CD4-positive, alpha-beta T cell treated with Interleukin-15 for 1 hour (primary cell): ENCODE measurements around the gene KRTAP10-7.
"Not testable (repeated sequence)": the region's sequence is repeated elsewhere in the genome, so short reads cannot be mapped to it uniquely, and the experiment has no call there.

Experiments used
- DNase-seq: peaks from one replicate; pipeline ENCODE4 v3.0.0-alpha.2; 2020

Gene KRTAP10-7

DNA sequence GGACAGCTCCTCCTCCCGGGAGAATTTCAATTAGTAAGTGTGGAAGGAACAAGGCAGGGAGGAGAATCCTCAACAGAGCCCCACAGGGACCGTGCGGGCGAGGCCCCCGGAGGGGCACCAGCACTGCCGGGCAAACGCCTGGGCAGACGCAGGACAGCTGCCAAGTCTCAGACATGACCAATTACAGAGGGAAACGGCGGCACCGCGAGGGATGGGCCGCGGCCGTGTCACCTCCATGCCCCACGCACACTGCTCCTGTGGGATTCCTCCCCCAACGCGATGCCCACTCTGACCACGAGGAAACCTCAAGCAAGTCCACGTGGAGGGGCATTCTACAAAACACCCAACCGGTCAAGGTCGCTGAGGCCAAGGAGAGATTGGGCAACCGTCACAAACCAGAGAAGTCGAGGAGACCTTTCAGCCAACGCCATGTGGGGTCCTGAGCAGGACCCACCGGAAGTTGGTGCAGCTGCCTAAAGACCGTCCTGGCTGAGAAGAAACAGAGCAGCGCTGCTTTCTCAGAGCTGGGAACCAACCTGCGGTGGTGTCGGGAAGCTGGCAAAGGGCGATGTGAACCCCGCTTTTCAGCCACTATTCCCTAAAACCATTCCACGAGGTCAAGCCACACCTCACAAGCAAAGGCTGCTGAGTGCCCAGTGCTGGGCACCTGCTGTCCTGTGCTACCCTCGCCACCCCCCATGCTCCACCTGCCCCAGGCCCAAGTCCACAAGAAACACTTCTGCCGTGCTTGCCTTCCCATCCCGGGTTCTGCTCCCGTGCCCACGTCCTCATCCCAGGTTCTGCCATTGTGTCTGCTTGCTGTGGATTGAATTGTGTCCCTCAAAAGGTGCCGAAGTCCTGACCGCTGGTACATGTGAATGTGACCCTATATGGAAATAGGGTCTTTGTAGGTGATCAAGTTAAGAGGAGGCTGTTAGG lies 28.3 kb upstream of the KRTAP10-7 start:
- DNase-seq, result no peak

DNA sequence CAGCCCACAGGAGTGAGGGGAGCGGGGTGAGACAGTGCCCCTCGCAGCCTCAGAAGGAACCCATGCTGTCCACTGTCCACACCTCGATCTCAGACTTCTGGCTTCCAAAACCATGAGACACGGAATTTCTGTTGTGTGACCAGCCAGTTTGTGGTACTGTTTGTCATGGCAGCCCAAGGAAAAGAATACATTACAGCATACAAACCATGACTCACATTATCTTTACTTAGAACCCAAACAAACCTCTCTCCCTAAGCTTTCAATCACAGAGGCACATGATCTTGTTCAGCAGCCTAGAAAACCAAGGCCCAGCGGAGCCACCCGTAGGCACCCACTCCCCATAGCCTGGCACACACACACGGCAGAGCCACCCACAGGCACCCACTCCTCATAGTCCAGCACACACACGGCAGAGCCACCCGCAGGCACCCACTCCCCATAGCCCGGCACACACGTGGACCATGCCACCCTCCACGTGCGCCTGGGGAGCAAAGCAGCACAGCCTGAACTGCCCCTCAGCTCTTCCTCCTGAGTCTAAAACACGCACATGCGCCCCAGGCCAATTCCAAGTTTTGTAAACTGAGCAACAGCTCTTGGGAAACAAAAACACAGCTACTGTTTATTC lies 27.3 kb upstream of the KRTAP10-7 start:
- no peak for DNase-seq

DNA sequence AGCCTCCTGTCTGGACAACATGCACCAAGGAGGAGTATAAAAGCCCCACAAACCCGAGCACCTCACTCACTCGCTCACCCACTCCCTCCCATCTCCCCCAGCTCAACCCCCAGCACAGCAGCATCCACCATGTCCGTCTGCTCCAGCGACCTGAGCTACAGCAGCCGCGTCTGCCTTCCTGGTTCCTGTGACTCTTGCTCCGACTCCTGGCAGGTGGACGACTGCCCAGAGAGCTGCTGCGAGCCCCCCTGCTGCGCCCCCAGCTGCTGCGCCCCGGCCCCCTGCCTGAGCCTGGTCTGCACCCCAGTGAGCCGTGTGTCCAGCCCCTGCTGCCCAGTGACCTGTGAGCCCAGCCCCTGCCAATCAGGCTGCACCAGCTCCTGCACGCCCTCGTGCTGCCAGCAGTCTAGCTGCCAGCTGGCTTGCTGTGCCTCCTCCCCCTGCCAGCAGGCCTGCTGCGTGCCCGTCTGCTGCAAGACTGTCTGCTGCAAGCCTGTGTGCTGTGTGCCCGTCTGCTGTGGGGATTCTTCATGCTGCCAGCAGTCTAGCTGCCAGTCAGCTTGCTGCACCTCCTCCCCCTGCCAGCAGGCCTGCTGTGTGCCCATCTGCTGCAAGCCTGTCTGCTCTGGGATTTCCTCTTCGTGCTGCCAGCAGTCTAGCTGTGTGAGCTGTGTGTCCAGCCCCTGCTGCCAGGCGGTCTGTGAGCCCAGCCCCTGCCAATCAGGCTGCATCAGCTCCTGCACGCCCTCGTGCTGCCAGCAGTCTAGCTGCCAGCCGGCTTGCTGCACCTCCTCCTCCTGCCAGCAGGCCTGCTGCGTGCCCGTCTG lies 26.6 kb upstream of the KRTAP10-7 start, which contains the start of gene KRTAP10-4:
Gene KRTAP10-4 (plus strand): TSS at position 100 of the 827 bp plus-strand sequence. CDS start 30 bp downstream, at position 130.
- DNase-seq, result not testable (repeated sequence)

DNA sequence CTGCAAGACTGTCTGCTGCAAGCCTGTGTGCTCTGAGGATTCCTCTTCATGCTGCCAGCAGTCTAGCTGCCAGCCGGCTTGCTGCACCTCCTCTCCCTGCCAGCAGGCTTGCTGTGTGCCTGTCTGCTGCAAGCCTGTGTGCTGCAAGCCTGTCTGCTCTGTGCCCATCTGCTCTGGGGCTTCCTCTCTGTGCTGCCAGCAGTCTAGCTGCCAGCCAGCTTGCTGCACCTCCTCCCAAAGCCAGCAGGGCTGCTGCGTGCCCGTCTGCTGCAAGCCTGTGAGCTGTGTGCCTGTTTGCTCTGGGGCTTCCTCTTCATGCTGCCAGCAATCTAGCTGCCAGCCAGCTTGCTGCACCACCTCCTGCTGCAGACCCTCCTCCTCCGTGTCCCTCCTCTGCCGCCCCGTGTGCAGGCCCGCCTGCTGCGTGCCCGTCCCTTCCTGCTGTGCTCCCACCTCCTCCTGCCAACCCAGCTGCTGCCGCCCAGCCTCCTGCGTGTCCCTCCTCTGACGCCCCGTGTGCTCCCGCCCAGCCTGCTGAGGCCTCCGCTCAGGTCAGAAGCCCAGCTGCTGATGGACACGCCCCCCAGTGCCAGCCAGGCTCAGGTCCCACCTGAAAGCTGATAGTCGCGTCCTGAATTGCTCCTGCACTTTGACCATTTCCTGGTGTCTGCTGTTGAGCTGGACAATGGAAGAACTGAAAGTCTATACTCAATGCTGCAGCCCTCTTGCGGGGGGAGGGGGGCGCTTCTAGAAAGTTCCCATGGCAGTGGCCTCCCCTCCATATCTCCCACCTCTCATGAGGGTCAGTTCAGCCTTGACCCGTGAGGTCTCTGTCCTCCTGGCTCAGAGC lies 25.7 kb upstream of the KRTAP10-7 start:
- no peak for DNase-seq

DNA sequence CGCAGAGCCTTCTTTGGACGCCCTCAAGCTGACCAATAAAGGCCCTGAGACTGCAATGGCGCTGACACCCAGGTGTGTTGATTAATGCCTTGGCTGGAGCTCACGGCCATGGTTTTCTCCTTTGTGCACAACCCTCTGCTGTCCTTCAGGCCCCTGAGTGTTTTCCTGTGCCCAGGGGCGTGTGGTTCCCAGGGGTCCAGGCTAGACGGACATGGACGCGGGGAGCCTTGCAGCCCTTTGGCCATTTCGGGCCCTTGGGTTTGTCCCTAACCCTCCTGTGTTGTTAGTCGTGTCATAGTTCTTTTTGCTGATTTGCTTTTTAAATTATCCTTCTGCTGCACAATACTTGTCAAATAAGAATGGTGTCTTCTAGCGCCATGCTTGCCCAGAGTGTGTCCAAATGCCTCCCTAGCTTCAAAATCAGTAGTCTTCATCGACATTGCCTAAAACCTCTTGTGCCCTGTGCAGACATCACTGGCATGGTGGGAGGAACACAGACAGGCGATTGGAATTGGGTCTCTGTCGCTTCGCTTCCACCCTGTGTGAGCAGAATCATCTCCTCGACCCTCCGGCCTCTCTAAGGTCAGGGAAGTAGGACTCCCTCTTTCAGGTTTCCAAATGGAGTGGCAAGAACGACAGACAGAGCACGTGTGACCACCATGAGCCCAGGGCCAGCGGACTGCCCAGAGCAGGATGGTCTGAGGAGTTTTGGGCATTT lies 24.9 kb upstream of the KRTAP10-7 start:
- DNase-seq, result no peak

DNA sequence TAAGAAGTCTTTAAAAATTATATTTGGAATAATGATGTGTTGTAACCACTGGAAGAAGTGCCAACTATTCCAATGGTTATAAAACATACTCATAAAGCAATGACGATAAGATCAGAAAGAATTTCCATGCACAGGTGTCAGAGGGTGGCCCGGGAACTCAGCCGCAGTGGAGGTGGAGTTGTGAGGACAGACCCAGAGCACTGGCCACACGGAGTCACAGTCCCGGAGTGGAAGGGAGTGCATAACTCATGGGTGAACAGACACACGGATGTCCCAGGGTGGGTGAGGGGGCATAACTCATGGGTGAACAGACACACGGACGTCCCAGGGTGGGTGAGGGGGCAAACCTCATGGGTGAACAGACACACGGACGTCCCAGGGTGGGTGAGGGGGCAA lies 24.4 kb upstream of the KRTAP10-7 start:
- no peak for DNase-seq

DNA sequence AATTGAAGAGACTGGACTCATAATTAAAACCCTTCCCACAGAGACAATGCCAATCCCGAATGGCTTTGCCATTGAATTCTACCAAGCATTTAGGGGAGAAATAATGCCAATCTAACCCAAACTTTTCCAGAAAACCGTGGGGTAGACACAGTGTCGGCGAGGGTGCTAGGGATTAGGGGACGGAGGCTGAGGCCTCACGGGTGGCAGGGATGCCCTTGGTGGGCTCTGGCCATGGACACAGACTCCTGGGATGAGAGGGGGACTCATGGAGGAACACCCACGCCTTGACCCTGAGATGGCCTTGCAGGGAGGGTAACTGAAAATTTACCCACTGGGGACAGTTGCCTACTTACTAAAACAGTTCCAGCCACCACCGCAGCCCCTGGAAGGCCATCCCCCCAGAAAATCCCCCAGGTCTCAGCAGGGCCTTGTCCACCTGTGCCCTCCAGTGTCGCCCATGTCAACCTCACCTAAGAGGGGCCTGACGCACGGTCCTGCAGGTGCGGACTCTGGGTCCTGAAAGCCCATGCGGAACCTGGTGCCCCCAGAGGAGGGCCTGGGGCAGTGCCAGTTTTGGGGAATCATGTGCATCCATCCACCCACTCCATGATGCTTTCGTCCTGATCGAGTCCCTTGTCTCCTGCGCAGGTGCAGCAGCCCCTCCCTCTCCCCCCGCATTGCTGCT lies 21.9 kb upstream of the KRTAP10-7 start:
- DNase-seq, result no peak

DNA sequence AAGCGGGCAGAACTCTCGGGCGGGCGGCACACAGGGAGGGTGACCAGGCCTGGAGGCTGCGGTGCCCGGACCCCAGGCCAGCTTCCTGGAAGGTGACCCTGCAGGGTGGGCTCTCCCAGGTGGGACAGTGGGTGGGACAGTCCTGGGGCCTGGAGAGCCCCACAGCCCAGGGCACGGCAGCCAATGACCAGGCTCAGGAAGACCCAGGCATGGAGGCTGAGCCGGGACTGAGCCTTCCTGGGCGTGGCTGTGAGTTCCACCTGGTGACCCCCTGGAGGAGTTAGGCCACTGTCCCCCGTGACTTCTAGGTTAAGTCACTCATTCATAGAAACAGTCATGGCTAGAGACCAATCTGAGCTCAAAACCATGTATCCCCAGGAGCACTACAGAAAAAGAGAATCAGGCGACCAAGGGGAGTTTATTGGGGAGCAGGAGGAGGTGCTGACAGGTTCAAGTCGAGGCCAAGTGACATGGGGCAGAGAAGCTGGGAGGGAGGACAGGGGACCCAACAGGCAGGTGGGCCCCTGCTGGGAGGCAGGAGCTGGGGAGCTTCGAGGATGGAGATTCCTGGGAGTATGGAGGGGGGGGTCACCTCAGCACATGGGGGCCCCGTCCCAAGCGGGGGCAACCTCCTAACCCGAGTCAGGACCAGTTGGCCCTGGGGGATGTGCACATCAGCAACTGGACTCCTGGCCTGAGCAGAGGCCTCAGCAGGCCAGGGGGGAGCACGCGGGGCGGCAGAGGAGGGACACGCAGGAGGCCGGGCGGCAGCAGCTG lies 21.2 kb upstream of the KRTAP10-7 start:
- DNase-seq, result no peak

DNA sequence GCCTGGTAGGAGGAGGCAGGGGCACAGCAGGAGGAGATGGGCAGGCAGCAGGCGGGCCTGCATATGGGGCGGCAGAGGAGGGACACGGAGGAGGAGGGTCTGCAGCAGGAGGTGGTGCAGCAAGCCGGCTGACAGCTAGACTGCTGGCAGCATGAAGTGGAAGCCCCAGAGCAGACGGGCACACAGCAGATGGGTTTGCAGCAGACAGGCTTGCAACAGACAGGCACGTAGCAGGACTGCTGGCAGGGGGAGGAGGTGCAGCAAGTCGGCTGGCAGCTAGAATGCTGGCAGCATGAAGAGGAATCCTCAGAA lies 20.6 kb upstream of the KRTAP10-7 start:
- DNase-seq, result no peak

DNA sequence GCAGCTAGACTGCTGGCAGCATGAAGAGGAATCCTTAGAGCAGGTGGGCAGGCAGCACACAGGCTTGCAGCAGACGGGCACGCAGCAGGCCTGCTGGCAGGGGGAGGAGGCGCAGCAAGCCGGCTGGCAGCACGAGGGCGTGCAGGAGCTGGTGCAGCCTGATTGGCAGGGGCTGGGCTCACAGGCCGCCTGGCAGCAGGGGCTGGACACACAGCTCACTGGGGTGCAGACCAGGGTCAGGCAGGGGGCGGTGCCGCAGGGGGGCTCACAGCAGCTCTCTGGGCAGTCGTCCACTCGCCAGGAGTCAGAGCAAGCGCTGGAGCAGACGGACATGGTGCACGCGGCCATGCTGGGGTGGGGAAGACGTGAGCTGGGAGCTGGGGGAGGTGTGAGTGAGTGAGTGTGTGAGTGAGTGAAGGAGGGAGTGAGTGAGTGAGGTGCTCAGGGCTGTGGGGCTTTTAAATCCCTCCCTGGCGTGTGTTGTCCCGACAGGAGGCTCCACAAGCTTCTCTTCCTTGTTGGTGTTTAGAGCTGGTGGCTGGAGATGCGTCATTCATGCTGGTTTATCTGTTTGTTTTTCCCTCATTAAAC lies 20.1 kb upstream of the KRTAP10-7 start, which contains the start of gene KRTAP10-5:
Gene KRTAP10-5 (minus strand): TSS at position 374 of the 591 bp plus-strand sequence. CDS start 26 bp downstream, at position 348.
- DNase-seq, result not testable (repeated sequence)

DNA sequence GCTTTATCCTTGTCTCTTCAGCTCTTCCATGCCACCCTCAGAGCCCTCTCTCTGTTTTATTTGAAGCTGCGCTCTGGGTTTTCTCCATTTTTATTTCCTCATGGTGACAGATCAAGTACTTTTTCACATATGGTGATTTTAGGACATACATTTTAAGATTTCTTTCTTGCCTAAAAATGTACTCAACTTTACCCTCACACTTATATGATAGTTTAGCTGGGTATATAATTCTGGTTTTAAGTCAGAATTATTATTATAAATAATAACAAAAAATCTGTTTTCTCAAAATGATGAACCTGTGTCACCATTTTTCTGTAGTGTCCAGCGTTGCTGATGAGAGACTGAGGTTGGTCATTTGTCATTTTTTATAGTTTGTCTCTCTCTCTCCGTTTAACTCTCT lies 19.2 kb upstream of the KRTAP10-7 start:
- DNase-seq, result no peak

DNA sequence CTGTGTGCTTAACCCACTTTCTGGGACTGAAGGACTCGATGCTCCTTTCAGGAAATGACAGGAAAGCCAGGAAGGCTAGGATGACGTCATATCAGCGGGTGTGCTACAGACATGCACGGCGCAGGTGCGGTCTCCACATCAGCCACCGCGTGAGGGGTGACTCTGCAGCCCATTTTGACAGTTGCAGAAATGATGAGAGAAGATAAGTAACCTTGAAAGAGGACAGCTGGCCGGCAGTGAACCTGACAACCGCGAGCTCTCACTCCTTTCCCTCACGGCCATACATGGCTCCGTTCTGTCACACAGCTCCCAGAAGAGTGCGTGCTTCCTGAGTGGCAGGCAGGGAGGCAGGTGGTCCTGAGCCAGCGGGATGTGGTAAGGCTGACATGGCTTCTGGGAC lies 18.3 kb upstream of the KRTAP10-7 start:
- no peak for DNase-seq

DNA sequence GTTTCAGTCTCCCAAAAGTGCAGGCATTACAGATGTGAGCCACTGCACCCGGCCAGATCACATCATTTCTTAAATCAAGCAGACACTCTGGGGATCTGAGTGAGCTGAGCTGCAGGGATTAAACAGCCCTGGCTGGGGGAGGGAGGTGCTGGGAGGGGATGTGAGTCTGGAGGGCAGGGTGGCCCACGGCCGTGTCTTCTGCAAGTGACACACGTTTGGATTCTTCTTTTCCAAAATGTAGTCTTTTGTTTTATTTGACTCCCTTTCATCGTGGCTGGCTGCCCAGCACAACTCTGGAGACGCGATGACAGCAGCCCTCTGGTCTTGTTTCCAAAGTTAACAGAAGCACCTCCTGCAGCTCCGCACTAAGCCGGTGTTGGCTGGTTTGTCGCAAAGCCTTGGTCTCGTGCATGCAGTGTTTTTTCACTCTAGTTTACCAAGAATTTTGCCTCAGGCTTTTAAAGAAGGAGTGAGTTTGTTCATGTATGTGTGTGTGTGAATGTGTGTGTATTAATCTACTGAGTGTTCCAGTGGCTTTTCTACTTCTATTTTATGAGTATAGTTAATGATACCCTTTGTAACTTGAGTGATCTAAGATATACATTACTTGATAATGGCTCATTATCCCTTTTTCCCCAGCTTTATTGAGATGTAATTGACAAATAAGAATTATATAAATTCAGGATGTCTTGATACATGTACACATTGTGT lies 17.2 kb upstream of the KRTAP10-7 start:
- no peak for DNase-seq

DNA sequence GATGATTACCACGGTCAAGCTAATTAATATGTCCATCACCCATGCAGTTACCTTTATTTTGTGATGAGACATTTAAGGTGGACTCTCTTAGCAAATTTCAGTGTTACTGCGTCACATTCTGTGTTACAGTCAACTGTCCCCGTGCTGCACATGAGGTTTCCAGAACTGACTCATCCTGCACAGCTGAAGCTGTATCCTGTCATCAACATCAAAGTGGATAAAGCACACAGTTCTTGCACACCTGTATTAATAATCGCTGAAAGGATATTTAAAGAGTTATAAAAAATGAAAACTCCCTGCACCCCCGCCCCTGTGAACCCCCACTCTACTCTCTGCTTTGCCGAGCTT lies 16.6 kb upstream of the KRTAP10-7 start:
- DNase-seq, result no peak

DNA sequence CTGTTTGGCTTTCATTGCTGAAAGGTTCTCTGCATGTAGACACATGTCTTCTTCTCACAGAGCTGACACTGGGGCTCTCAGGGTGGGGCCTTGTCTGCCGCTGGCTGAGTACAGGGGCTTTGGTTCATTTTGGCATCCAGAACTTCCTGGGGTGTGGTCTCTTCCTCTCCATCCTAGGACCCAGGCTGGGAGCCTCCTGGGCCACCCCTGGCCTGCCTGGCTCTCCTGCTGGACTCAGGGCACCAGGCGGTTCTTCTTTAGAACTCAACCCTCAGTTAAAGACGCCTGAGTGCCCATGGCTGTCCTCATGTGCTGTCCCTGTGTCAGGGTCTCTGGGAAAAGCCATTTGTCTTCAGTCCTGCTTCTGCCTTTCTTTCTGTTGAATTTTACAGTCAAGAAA lies 14.5 kb upstream of the KRTAP10-7 start:
- no peak for DNase-seq

DNA sequence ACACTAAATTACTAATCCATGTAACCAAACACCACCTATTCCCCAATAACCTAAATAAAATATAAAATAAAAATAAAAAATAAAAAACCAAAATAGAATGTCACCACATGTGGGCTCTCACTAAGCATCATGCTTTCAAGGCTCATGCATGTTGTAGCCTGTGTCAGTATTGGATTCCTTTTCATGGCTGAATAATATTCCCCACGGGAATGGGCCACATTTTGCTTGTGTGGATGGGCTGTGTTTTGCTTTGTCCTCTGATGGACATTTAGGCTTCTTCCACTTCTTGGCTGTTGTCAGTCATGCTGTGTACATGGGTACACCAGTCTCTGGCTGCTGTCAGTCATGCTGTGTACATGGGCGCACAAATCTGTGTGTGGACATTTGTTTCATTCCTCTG lies 11.3 kb upstream of the KRTAP10-7 start:
- no peak for DNase-seq

DNA sequence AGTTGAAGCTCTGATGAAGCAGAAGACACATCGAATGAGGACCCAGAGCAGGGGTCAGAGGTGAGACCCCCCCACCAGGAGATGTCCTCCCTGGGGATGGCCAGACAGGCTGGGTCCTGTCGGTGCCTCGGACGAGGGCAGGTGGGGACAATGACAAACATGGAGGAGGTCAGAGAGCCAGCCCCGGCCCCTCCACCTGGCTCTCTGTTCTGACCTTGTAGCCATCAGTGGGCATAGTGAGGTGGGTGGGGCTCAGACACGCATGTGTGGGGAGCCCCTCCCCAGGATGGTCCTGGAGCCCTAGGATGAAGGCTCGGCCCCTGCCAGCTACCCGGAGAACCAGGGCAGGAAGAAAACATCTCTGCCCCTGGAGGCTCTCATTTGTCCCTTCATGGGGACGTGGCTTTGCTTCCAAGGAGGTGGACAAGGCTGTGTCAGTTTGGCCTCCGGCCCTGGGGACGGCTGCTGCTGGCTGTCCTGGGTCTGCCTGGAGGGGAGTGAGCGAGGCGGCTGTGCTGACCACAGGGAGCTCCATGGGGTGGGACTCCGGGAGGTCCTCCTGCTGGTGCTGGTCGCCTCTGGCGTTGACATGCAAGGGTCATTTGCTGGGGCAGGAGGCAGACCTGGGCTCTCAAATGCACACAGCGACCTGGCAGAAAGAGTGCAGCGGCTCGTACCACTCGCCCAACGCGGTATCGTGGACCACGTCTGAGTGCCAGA lies 10.7 kb upstream of the KRTAP10-7 start:
- no peak for DNase-seq

DNA sequence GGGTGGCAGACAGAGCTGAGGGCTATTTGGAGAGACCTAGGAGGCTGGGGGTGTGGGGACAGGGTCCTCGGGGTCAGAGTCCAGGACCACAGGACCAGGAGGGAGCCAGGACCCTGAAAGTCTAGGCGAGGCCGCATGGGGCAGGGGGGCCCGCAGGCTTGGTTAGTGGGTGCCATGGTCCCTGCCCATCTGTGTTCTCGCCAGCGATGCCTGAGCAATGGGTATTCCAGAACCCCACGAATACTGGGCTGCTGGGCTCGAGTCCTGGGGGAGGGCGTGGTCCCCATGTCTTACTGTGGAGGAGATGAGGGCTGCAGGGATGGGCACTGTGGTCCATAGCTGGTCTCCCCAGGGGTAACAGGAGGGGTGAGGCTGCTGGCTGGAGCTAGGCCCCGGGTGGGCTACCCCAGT lies 10.1 kb upstream of the KRTAP10-7 start:
- DNase-seq, result no peak
